IMR-90 (cell line): ENCODE measurements around the gene POLE4. TPM values are rescaled to one million over a fixed set of nuclear protein-coding genes. Genes with fewer than 3 reads are reported as not detected.

ENCODE experiments used
- ATAC-seq: fragments of 200-7000 bp; cut with Tn5 transposase; 2 replicates; pipeline ENCODE4 v1.9.1; 2020; ENCODE audit warnings: low read depth, mild to moderate bottlenecking, moderate library complexity
- BruUV-seq: library from RNA; stranded (reverse); fragments of 400-500 nt; replicated peaks from 2 replicates; lab custom pipeline; 2021; lab: Mats Ljungman, UMichigan
- CTCF ChIA-PET: fragments of 300-600 bp; formaldehyde crosslinking; extraction: SDS; loops from one replicate; lab custom pipeline; 2021; ENCODE audit warnings: antibody characterized with exemption; lab: Yijun Ruan, JAX
- POLR2A ChIA-PET: fragments of 300-600 bp; sonication (Branson Sonifier 250); formaldehyde crosslinking; loops from one replicate; lab custom pipeline; 2022; ENCODE audit warnings: antibody characterized with exemption; ENCODE audit not compliant: unreplicated experiment; lab: Charles Lee
- DNase-seq: peaks from one replicate; pipeline ENCODE4 v3.0.0; 2013
- H2AFZ ChIP-seq: replicated peaks from 2 replicates; pipeline ENCODE3; 2013; ENCODE audit warnings: low read length, mild to moderate bottlenecking; ENCODE audit not compliant: poor library complexity
- H2AK5ac ChIP-seq: 2 replicates; pipeline ENCODE4 v1.6.1; 2013; ENCODE audit warnings: low read depth, low read length, inconsistent platforms
- H2AK9ac ChIP-seq: replicated peaks from 2 replicates; pipeline ENCODE3; 2013; ENCODE audit warnings: mild to moderate bottlenecking, low read depth, low read length, moderate library complexity; ENCODE audit not compliant: poor library complexity
- H2BK120ac ChIP-seq: 2 replicates; pipeline ENCODE4 v1.6.1; 2013; ENCODE audit warnings: low read depth, low read length, inconsistent platforms
- H2BK15ac ChIP-seq: 3 replicates; pipeline ENCODE4 v1.6.1; 2013; ENCODE audit warnings: low read depth, low read length, inconsistent platforms
- H2BK20ac ChIP-seq: 2 replicates; pipeline ENCODE4 v1.6.1; 2013; ENCODE audit warnings: low read depth, mild to moderate bottlenecking, inconsistent platforms, low read length, moderate library complexity
- H2BK5ac ChIP-seq: 2 replicates; pipeline ENCODE4 v1.6.1; 2013; ENCODE audit warnings: mild to moderate bottlenecking, low read depth, low read length, inconsistent platforms; ENCODE audit not compliant: poor library complexity, severe bottlenecking
- H3K14ac ChIP-seq: replicated peaks from 2 replicates; pipeline ENCODE4 v1.6.1; 2013; ENCODE audit warnings: low read depth, low read length, inconsistent platforms
- H3K18ac ChIP-seq: 2 replicates; pipeline ENCODE4 v1.6.1; 2013; ENCODE audit warnings: low read depth, low read length, control low read depth
- H3K23ac ChIP-seq: 2 replicates; pipeline ENCODE4 v1.6.1; 2013; ENCODE audit warnings: low read depth, low read length, inconsistent platforms
- H3K27ac ChIP-seq: 2 replicates; pipeline ENCODE4 v1.5.1; 2013; ENCODE audit warnings: mild to moderate bottlenecking, control low read depth, low read length; ENCODE audit not compliant: insufficient read depth
- H3K27me3 ChIP-seq: 2 replicates; pipeline ENCODE4 v1.6.1; 2013; ENCODE audit warnings: low read length; ENCODE audit not compliant: control insufficient read depth, insufficient read depth
- H3K36me3 ChIP-seq: 2 replicates; pipeline ENCODE4 v1.6.1; 2013; ENCODE audit warnings: low read length, mixed read lengths; ENCODE audit not compliant: control insufficient read depth, insufficient read depth
- H3K4ac ChIP-seq: 2 replicates; pipeline ENCODE4 v1.6.1; 2013; ENCODE audit warnings: low read depth, low read length, inconsistent platforms
- H3K4me1 ChIP-seq: 2 replicates; pipeline ENCODE4 v1.6.1; 2013; ENCODE audit warnings: low read length, mixed read lengths; ENCODE audit not compliant: control insufficient read depth, insufficient read depth
- H3K4me2 ChIP-seq: 2 replicates; pipeline ENCODE4 v1.6.1; 2013; ENCODE audit warnings: low read depth, mild to moderate bottlenecking, control low read depth, low read length, moderate library complexity
- H3K4me3 ChIP-seq: 2 replicates; pipeline ENCODE4 v1.5.1; 2013; ENCODE audit warnings: low read depth, mild to moderate bottlenecking, control low read depth, low read length, moderate library complexity; ENCODE audit not compliant: insufficient read depth
- H3K56ac ChIP-seq: 2 replicates; pipeline ENCODE4 v1.6.1; 2013; ENCODE audit warnings: low read length, inconsistent platforms; ENCODE audit not compliant: insufficient read depth; ENCODE audit errors: extremely low read depth
- H3K79me1 ChIP-seq, 2 experiments: 2 replicates each; pipeline ENCODE4 v1.6.1; 2013; ENCODE audit warnings: low read length in 2 of 2, inconsistent platforms in 1 of 2, low read depth in 1 of 2
- H3K9ac ChIP-seq: 2 replicates; pipeline ENCODE4 v1.6.1; 2013; ENCODE audit warnings: low read depth, low read length, control low read depth
- H3K9me1 ChIP-seq: 2 replicates; pipeline ENCODE4 v1.6.1; 2013; ENCODE audit warnings: low read length, inconsistent platforms; ENCODE audit not compliant: insufficient read depth
- H3K9me3 ChIP-seq: 2 replicates; pipeline ENCODE4 v1.6.1; 2013; ENCODE audit warnings: low read length; ENCODE audit not compliant: control insufficient read depth, insufficient read depth
- H4K20me1 ChIP-seq: 2 replicates; pipeline ENCODE4 v1.6.1; 2013; ENCODE audit warnings: low read length, inconsistent platforms; ENCODE audit not compliant: insufficient read depth
- H4K5ac ChIP-seq: 2 replicates; pipeline ENCODE4 v1.6.1; 2013; ENCODE audit warnings: mild to moderate bottlenecking, low read depth, low read length, control low read depth
- H4K8ac ChIP-seq, 2 experiments: 2 replicates each; pipeline ENCODE4 v1.6.1; 2013; ENCODE audit warnings: low read depth in 2 of 2, low read length in 2 of 2, control low read depth in 1 of 2, inconsistent platforms in 1 of 2
- H4K91ac ChIP-seq: 2 replicates; pipeline ENCODE4 v1.6.1; 2013; ENCODE audit warnings: low read depth, low read length, inconsistent platforms; ENCODE audit not compliant: insufficient read depth
- BHLHE40 ChIP-seq: fragments of 150-350 bp; IDR thresholded peaks from 2 replicates; pipeline ENCODE4 v1.6.1; 2016; ENCODE audit warnings: mild to moderate bottlenecking, low read depth, low read length
- CEBPB ChIP-seq: IDR thresholded peaks from 2 replicates; pipeline ENCODE4 v1.6.1; 2012; ENCODE audit warnings: low read depth, low read length, improper control_type of control experiment
- CHD1 ChIP-seq: IDR thresholded peaks from 2 replicates; pipeline ENCODE4 v1.6.1; 2012; ENCODE audit warnings: low read depth, low read length, improper control_type of control experiment
- FOS ChIP-seq: fragments of 150-350 bp; IDR thresholded peaks from 2 replicates; pipeline ENCODE4 v1.6.1; 2016; ENCODE audit warnings: low read depth, low read length
- MAFK ChIP-seq: IDR thresholded peaks from 2 replicates; pipeline ENCODE4 v1.6.1; 2012; ENCODE audit warnings: low read depth, low read length, improper control_type of control experiment
- MAZ ChIP-seq: IDR thresholded peaks from 2 replicates; pipeline ENCODE4 v1.6.1; 2012; ENCODE audit warnings: low read depth, mild to moderate bottlenecking, low read length, improper control_type of control experiment, moderate library complexity, borderline replicate concordance
- MXI1 ChIP-seq: IDR thresholded peaks from 2 replicates; pipeline ENCODE4 v1.6.1; 2012; ENCODE audit warnings: low read depth, mild to moderate bottlenecking, low read length, moderate library complexity, borderline replicate concordance
- POLR2A ChIP-seq: IDR thresholded peaks from 2 replicates; pipeline ENCODE4 v1.6.1; 2012; ENCODE audit warnings: mild to moderate bottlenecking, low read depth, low read length
- RAD21 ChIP-seq: IDR thresholded peaks from 2 replicates; pipeline ENCODE4 v1.6.1; 2012; ENCODE audit warnings: low read length, improper control_type of control experiment
- RCOR1 ChIP-seq: IDR thresholded peaks from 2 replicates; pipeline ENCODE4 v1.6.1; 2012; ENCODE audit warnings: mild to moderate bottlenecking, low read length, improper control_type of control experiment; ENCODE audit not compliant: insufficient replicate concordance
- RFX5 ChIP-seq: IDR thresholded peaks from 2 replicates; pipeline ENCODE4 v1.8.0; 2012; ENCODE audit warnings: low read depth, mild to moderate bottlenecking, low read length, moderate library complexity
- SMC3 ChIP-seq: fragments of 150-350 bp; IDR thresholded peaks from 2 replicates; pipeline ENCODE4 v1.6.1; 2016; ENCODE audit warnings: low read depth, mild to moderate bottlenecking, antibody characterized with exemption, low read length, moderate library complexity
- WGBS, 2 experiments: methylation state at CpG; one replicate each; pipeline versions ENCODE4 v1.1.5 to v1.1.7; 2013; ENCODE audit warnings: missing lambda C conversion rate in 2 of 2; ENCODE audit not compliant: insufficient read length in 1 of 2; ENCODE audit errors: extremely low coverage in 2 of 2; 5-methylcytosine and 5-hydroxymethylcytosine counted together
- dilution Hi-C: fragments of 300-500 bp; cut with HindIII; formaldehyde crosslinking; loops from one replicate; pipeline ENCODE4 v1.14.3; 2018; ENCODE audit warnings: low sequenced_read_pairs; ENCODE audit not compliant: unreplicated experiment
- in situ Hi-C: fragments of 300-500 bp; cut with MboI; formaldehyde crosslinking; loops from 3 replicates; pipeline ENCODE4 v1.14.3; 2019; ENCODE audit warnings: low sequenced_read_pairs, inconsistent platforms, mixed read lengths
- intact Hi-C: fragments of 100-400 bp; cut with micrococcal nuclease; formaldehyde crosslinking; loops from 2 replicates; pipeline ENCODE4 v1.10.0; 2022
- polyA plus RNA-seq, 3 experiments: library from polyadenylated mRNA; depleted of rRNA; stranded (reverse); fragments of >200 nt; gene quantifications; 2 replicates each; pipeline ENCODE4 v1.2.3, GENCODE V29; 2012; ENCODE audit warnings: low replicate concordance in 1 of 3
- total RNA-seq: library from RNA; depleted of rRNA; stranded (reverse); fragments of >200 nt; gene quantifications from 2 replicates; pipeline ENCODE4 v1.2.3, GENCODE V29; 2012
- TF ChIP-seq, protein P1 (sequence below): conservative IDR thresholded peaks from 2 replicates; pipeline ENCODE4 v1.5.1; 2012; ENCODE audit warnings: mild to moderate bottlenecking, low read depth, low read length, improper control_type of control experiment
- TF ChIP-seq, protein P2 (sequence below): fragments of 150-350 bp; IDR thresholded peaks from 2 replicates; pipeline ENCODE4 v1.6.1; 2016; ENCODE audit warnings: low read depth, mild to moderate bottlenecking, low read length, moderate library complexity, borderline replicate concordance
- TF ChIP-seq, protein P3 (sequence below): fragments of 150-350 bp; IDR thresholded peaks from 2 replicates; pipeline ENCODE4 v1.6.1; 2017; ENCODE audit warnings: mild to moderate bottlenecking, antibody characterized with exemption, low read length, low read depth

The POLE4 gene
- total and polyA plus RNA-seq, 2 of the 4 experiments (the other 2 are of a cell fraction): 9.0 to 23.9 TPM

DNA sequence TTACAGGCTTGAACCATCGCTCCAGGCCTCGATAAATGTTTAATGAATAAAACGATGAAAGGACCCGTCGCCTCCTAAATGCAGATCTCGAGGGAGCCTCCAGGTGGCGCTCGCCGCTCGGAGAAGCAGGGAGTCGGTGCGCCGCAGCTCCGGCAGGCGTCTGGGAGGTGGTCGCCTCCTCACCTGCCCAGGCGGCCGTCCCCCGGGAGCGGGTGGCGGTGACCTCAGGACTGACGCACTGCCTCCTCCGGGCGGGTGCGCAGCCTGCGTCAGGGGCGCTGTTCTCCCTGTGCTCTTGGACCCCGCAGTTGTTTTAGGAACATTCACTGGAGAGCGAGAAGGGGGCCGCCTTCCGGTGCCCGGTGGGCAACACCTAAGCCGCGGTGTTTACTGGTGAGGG lies 38.6 kb upstream of the POLE4 start:
- Histone ChIP-seq H2AK5ac (peak overlapping the region; percentile 21; the same call in 1 of the 2 replicates), H3K4ac (peak overlapping the region; percentile 46; the same call in 1 of the 2 replicates), H3K79me1 (peaks cover 0 to 13% of the 10 kb centered on the region in 2 experiments; a peak in 1 of 4 replicates), H2AFZ (peak overlapping the region; percentile 95), H2AK9ac (peak overlapping the region; percentile 71), H2BK15ac (peak overlapping the region; percentile 35; the same call in 1 of the 3 replicates), H2BK5ac (no peak overlapping the region), H2BK20ac (peak overlapping the region; percentile 19; the same call in 1 of the 2 replicates), H2BK120ac (peak overlapping the region; percentile 95), H3K23ac (no peak overlapping the region), H3K27ac (no peak overlapping the region), H4K91ac (peak overlapping the region; percentile 98; the same call in 1 of the 2 replicates), H4K8ac (peak overlapping the region in 1 of 2 experiments; percentile 64; a peak in 3 of 4 replicates), H3K56ac (no peak overlapping the region), H4K20me1 (no peaks in the 10 kb centered on the region), H3K9me1 (peaks cover 21% of the 10 kb centered on the region), H3K4me3 (peak overlapping the region; percentile 42), H3K9me3 (no peaks in the 10 kb centered on the region), H3K14ac (no peak overlapping the region), H3K18ac (no peak overlapping the region), H3K9ac (no peak overlapping the region; the same call in 1 of the 2 replicates), H3K27me3 (no peaks in the 10 kb centered on the region), H3K4me1 (peaks cover 17% of the 10 kb centered on the region), H4K5ac (no peak overlapping the region), H3K36me3 (no peaks in the 10 kb centered on the region), H3K4me2 (peak overlapping the region; percentile 69)
- BruUV-seq: no TSS peak
- peak; percentile 58 for ATAC-seq
- intact Hi-C loops (loop anchor here (1.0 to 5.0 kb wide), 5 partner anchors 145 to 687 kb away; partner anchors contain the start of gene TACR1), in situ Hi-C loops (loop anchor here (10.0 to 25.0 kb wide), 2 partner anchors 485 to 692 kb away; no protein-coding TSS in a partner anchor), dilution Hi-C loops (no loop called here)
- DNase-seq: peak; percentile 48
- ChIA-PET CTCF (interaction anchor here (0.6 to 1.8 kb wide), 3 partner anchors 145 to 378 kb away, joined by 3 to 5 read pairs (median 3); no protein-coding TSS in a partner anchor), POLR2A (no interaction called here)
- WGBS, 2 experiments: 4% methylated on average over 24 of the region's 34 CpGs; no CpG with 5 or more reads in 1 of the 2 experiments
- TF ChIP-seq, protein P1, sequence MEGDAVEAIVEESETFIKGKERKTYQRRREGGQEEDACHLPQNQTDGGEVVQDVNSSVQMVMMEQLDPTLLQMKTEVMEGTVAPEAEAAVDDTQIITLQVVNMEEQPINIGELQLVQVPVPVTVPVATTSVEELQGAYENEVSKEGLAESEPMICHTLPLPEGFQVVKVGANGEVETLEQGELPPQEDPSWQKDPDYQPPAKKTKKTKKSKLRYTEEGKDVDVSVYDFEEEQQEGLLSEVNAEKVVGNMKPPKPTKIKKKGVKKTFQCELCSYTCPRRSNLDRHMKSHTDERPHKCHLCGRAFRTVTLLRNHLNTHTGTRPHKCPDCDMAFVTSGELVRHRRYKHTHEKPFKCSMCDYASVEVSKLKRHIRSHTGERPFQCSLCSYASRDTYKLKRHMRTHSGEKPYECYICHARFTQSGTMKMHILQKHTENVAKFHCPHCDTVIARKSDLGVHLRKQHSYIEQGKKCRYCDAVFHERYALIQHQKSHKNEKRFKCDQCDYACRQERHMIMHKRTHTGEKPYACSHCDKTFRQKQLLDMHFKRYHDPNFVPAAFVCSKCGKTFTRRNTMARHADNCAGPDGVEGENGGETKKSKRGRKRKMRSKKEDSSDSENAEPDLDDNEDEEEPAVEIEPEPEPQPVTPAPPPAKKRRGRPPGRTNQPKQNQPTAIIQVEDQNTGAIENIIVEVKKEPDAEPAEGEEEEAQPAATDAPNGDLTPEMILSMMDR: peak; percentile 83
- TF ChIP-seq RFX5: no peak
- peak; percentile 67 for TF ChIP-seq SMC3
- no peak for TF ChIP-seq MAFK
- TF ChIP-seq CHD1: no peak
- TF ChIP-seq, protein P2, sequence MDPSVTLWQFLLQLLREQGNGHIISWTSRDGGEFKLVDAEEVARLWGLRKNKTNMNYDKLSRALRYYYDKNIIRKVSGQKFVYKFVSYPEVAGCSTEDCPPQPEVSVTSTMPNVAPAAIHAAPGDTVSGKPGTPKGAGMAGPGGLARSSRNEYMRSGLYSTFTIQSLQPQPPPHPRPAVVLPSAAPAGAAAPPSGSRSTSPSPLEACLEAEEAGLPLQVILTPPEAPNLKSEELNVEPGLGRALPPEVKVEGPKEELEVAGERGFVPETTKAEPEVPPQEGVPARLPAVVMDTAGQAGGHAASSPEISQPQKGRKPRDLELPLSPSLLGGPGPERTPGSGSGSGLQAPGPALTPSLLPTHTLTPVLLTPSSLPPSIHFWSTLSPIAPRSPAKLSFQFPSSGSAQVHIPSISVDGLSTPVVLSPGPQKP: no peak
- no peak for TF ChIP-seq CEBPB
- no peak for TF ChIP-seq MXI1
- no peak for TF ChIP-seq RCOR1
- TF ChIP-seq, protein P3, sequence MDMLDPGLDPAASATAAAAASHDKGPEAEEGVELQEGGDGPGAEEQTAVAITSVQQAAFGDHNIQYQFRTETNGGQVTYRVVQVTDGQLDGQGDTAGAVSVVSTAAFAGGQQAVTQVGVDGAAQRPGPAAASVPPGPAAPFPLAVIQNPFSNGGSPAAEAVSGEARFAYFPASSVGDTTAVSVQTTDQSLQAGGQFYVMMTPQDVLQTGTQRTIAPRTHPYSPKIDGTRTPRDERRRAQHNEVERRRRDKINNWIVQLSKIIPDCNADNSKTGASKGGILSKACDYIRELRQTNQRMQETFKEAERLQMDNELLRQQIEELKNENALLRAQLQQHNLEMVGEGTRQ: no peak
- peak; percentile 88 for TF ChIP-seq RAD21
- TF ChIP-seq BHLHE40: no peak
- no peak for TF ChIP-seq MAZ
- TF ChIP-seq FOS: no peak
- TF ChIP-seq POLR2A: no peak
